Activated T-helper 1 cell treated with anti-CD3 and anti-CD28 coated beads, Interleukin-2, amount 50 U/mL, for 16 hours (primary cell): ENCODE measurements around the gene HOXA1.

ENCODE experiments used
- DNase-seq, 2 donors: peaks; one replicate each; pipeline ENCODE4 v3.0.0-alpha.2; 2020; ENCODE audit warnings: low read depth in 1 of 2, low spot score in 1 of 2

Gene HOXA1

DNA sequence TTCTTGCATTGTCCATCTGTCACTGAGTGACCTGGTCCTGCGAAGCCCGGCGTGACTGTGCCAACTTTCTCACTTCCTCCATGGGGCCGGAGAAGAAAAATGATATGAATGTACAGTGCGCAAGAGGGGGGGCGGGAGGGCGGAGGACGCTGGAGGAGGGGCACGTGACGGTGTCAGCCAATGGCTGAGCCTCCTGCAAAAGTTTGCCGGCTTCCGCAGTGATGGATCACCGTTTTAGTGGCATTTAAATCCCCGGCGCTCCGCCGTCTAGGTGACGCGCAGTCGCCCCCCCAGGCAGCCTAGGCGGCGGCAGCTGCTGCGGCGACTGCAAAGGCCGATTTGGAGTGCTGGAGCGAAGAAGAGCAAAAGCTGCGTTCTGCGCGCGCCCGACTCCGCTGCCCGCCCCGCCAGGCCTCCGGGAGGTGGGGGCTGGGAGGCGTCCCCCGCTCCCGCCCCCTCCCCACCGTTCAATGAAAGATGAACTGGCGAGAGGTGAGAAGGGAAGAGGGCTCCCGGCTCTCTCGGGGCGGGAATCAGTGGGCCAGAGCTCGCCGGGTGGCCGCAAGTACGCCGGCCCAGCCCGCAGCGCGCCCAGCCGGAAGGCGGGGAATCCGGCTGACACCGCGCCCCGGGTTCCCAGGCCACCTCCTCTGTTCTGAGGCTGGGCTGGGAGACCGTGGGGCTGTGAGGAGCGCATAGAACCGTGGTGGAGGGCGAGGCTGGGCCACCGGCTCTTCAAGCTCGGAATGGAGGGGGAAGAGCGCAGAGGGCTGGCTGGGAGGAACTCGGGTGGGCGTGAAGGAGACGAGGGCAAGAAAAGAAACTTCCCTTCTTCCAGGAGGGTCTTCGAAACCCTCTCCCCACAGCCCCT, at the start of gene HOXA1:
HOXA1 (minus strand) TSS at position 104 of the 871 bp plus-strand sequence; CDS start at position 16, 88 bp downstream.
- peak; percentile 24 to 38 for DNase-seq

DNA sequence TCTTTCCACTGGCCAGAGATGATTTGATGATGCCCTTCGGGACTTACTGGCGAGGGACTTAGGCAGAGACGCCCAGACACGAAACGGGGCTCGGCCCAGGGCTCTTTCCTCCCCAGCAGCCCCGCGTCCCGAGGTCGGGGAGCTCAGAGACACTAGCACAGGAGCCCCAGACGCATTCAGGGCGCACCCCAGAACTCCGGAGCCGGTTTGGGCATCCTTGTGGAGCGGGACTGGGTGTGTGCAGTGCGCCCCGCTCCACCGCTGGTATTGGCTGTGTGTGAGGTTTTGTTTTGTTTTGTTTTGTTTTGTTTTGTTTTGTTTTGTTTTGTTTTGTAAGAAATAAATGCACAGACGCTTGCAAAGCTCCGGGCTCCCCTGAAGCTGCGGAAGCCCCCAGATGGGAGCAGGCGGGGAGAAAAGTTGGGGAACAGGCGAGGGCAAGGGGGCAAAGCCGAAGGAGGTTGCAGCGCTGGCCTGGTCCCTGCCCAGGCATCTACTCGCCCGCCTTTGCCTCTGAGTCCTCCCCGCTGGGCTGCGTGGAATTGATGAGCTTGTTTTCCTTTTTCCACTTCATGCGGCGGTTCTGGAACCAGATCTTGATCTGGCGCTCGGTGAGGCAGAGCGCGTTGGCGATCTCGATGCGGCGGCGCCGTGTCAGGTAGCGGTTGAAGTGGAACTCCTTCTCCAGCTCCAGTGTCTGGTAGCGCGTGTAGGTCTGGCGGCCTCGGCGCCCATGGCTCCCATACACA, 49.5 kb upstream of the HOXA1 start:
- no peak for DNase-seq

DNA sequence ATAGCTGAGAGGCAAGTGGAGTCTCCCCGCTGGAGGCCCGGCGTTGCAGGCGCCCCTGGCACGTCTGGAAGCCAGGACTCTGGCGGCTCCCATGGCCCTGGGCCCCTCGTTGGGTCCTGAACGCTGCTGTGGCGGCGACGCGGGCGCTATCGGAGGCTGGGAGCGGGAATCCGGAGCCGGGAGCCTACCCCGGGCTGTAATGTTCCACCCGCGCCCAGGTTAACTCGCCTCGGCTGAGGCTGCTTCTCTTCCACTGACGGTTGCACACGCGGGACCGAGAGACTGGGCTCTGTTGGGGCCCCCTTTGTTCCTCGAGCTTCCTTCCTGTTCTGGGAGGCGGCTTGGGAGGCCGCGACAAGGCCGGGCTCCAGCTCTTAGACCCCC, 49.0 kb upstream of the HOXA1 start:
- DNase-seq, result no peak

DNA sequence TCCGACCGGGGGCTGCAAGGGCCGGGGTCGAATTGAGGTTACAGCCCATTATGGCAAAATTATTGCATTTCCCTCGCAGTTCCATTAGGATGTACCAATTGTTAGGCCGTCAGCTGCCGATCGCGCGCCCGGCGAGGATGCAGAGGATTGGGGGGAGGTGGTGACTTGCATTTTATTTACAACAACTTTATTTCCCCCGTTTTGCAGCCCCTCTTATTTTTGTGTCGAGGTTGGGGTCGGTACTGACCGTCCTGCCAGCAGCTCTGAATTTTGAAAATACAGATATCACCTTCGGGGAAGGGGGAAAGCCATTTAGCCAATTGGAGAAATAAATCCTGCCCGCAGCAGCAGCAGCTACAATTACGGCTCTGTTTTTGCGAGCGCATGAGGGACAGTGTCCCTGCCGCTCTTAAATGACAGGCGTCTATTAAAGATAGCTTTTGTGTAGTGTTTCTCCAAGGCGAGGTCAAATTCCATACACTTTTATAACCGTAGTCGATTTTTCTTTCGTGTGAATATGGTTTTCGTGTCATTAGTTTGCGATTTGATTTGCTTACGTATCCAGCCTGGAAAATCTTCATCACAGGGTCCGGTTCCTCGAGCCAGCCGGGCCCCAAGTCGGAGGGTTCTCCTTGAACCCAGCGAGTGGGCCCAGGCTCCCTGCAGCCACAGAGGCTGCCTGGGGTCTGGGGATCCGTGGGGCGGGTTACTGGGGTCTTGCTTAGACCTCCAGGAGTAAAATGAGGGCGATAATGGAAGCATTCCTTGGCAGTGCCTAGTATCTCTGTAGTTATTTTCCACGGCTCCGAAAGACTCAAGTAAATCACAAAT, 48.4 kb upstream of the HOXA1 start:
- DNase-seq, result no peak

DNA sequence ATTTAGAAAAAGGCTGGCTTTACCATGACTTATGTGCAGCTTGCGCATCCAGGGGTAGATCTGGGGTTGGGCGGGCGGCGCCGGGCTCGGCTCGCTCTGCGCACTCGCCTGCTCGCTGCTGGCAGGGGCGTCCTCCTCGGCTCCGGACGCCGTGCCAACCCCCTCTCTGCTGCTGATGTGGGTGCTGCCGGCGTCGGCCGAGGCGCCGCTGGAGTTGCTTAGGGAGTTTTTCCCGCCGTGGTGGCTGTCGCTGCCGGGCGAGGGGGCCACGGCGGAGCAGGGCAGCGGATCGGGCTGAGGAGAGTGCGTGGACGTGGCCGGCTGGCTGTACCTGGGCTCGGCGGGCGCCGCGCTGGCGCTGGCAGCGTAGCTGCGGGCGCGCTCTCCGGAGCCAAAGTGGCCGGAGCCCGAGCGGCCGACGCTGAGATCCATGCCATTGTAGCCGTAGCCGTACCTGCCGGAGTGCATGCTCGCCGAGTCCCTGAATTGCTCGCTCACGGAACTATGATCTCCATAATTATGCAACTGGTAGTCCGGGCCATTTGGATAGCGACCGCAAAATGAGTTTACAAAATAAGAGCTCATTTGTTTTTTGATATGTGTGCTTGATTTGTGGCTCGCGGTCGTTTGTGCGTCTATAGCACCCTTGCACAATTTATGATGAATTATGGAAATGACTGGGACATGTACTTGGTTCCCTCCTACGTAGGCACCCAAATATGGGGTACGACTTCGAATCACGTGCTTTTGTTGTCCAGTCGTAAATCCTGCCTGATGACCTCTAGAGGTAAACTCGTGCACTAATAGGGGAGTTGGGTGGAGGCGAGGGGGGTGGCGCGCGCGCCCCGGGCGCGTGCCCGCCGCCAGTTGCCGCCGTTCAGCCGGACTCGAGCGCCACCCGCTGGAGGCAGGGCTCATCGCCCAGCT, 47.5 kb upstream of the HOXA1 start, which contains the start of gene HOXA5:
HOXA5 (minus strand) TSS at position 659 of the 927 bp plus-strand sequence; CDS start at position 585, 74 bp downstream.
- DNase-seq, result no peak

DNA sequence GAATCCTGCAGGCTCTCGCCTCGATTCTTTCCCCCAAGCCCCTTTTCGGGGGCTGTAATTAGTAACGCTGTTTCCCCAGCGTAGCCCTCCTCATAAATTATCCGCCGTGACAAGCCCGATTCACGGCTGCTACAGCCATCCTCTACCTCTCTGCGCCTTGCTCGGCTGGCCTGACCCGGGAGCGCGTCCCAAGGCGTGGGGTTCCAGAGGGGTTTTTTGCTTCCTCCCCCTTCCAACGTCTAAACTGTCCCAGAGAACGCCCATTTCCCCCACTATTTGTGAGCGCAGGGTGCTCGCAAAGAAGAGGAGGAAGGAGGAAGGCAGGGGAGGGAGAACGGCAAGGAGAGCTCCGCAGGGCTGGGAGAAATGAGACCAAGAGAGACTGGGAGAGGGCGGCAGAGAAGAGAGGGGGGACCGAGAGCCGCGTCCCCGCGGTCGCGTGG, 46.8 kb upstream of the HOXA1 start:
- DNase-seq, result no peak

DNA sequence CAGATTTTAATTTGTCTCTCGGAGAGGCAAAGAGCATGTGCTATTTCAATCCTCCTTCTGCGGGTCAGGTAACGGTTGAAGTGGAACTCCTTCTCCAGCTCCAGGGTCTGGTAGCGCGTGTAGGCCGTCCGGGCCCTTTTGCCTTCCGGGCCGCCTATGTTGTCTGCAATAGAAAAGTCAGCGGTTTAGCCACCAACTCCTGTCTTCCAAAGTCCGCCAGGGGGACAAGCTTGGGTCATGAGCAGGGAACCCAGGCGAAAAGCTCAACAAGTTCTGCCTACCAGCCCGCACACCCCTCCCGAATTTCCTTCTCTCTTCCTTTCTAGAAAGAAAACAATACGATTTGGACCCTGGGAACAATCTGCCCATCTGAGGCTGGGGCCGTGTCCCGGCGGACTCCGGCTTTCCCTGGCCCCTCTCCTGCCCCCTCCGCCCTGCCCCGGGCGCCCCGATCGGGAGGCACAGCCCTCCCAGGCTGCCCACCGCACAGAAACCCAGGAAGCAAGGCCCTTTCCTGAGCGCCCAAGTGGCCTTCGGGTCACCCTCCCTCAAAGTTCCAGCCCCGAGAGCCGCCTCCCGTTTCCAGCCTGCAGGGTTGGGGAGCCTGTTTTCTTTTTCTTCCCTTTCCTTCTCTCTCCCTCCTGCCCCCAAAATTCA, 46.3 kb upstream of the HOXA1 start:
- no peak for DNase-seq

DNA sequence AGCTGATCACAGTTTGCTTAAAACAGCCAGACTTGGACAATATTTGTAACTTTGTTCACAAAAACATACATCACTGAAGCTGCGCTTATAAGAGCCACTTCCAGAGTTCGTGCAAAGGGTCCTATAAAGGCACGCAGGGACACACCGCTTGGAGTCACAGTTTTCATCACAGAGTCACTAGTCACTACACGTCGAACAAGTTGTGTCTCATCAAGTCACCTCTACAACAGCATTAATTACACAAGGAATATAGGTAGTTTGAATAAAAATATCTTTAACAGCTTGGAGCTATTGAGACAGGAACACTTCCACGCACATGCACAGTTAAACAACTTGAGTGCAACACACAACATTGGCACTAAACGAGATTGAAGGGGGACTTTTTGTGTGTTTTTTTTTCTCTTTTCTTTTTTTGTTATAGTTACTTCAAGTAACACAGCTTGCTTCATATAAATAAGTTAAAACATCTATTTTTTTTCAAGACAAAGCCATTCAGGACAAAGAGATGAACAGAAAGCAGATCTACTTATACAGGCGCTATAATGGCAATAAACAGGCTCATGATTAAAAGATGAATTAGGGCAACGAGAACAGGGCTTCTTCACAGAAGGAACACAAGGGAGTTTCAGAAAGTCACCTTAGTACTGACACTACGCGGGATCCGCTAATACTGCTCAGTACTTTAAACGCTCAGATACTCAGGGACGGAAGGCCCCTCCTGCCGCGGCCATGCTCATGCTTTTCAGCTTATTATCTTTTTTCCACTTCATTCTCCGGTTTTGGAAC, 45.5 kb upstream of the HOXA1 start:
- DNase-seq, result no peak

DNA sequence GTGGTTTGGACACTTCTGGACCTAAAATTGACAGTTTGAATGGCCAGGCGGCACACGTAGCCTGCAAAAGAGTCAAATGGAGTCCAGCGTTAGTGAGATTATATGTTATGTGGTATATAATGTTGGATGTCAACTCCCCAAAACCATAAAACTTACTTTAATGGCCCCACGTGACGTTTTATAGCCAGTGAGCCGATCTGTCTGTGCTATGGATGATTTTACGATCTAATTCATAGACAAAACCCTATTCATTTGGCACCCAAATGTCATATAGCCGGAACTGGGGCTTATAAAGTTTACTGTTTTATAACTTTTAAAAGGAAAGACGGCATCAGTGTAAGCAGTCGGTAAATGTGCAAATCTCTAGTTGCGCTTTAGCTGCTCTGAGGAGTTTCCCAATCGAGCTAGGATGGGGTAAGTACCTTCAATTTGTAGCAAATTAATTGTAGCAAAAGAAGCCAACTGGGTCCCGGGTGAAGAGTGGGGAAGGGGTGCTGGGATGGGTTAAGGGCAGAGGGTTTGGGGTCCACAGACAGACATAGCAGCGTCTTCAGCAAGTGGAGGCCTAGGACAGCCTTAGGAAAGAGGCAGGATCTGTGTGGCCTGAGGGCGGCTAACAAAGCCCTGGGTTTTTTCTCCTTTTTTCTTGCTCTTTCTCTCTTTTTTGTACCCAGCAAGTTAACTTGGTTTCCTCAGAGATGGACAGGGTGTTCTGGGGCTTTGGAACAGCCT, 44.5 kb upstream of the HOXA1 start:
- no peak for DNase-seq

DNA sequence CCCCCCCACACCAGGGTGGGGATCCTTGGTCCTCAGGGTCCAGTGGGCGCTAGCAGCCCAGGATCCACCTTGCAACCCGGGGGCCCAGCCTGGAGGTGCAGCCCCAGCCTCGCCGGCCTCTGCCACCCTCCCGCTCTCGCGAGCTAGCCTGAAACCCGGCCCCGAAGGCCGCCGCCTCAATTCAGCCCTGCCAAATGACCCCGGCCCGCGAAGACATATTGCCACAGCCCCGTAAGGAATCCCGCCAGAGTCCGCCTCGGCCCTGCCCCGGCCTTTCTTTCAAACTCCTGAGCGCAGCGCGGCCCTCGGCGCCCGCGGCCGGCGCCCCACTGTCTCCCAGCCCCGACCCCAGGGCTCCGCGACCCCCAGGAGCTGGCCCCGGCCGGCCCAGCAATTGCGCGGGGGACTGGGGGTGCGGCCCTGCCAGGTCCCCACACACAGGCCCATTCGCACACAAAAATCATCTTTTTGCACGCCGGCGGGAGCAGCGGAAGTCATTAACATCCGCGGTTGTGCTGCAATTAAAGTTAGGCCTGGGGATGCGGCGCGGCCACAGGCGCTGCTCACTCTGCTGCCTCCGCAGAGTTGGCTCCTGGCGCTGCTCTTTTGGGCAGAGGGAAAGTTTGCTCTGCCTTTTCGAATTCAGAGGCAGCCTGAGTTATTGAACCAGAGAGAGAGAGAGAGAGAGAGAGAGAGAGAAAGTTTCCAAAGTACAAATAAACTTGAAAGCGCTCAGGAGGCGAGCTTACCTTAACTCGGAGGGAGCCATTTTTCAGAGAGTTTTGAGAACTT, 43.7 kb upstream of the HOXA1 start:
- no peak for DNase-seq

DNA sequence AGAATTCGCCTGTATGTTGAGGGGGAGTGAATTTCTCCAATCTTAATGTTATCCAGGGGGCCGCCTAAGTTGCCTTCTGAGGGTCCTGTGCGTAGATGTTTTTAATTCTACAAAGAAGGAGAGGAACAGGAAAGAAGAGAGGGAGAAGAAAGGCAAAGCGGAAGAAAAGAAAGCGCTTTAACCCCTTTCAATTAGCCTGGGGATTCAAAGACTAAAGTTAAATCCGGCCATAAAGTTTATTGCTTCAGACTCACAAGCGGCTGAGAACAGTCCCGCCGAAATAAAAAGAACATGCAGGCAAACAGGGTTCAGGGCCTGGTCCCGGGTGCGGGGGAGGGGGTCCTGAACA, 43.2 kb upstream of the HOXA1 start:
- DNase-seq, result no peak

DNA sequence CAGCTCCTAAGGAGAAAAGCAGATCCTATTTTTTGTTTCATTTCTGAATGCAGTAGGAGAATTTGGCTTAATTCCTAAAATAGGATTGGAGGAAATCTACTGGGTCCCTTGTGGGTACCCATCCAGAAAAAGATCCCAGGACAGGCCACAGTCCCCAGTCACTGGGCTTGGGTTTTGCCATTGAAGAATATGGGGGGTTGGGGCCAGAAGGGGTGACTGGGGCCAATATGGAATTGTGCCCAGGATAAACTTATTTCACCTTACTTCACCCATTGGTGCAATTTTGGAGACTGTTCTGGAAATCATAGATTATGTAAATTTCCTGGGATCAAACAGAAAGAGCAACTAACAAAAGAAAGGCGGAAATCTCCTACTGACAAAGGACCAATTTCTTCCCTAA, 42.7 kb upstream of the HOXA1 start:
- no peak for DNase-seq

DNA sequence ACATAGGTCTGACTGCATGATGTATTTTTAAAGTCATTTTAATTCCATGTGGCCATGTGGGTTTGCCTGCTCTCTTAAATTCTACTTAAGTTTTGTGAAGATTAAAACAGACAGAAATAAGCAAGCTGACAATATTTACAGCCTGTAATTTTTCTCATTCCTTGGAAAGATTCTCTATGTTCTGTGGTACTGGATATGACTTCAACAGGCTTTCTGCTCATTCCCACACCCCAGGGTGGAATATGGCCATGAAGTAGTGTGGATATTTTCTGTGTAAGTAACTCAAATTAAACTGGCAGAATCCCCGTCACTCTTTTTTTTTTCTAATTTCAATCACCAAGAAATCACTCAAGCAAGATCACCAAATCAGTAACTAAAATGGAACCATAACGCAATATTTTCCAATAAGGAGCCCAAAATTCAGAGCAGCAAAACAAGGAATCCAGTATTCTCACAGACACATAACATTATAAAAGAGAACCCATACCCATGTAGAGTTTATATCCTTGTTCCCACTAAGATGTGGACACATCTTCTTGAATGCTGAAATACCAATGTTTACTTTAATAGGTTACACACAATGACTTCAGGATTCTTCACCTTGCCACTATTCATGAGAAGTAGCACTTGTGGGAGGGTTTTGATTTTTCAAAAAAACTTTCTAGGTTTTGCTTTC, 42.0 kb upstream of the HOXA1 start:
- DNase-seq, result no peak

DNA sequence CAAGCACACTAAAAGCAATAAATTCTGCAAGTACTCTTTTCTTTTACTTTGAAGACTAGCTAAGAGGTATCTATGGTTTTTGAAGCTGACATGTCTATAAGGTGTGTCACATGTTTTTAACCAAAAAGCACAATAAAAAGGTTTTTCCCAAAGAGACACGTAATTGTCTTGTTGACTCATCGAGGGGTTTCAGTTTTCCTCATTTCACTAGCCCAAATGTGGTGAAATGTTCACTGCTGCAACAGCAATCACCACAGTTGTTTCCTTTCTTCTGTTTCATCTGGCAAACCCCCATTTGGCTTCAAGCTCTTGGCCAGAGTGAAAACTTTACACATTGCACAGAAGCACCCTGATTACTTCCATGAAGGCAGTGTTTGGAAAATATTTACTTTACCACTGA, 38.6 kb upstream of the HOXA1 start:
- DNase-seq, result no peak

DNA sequence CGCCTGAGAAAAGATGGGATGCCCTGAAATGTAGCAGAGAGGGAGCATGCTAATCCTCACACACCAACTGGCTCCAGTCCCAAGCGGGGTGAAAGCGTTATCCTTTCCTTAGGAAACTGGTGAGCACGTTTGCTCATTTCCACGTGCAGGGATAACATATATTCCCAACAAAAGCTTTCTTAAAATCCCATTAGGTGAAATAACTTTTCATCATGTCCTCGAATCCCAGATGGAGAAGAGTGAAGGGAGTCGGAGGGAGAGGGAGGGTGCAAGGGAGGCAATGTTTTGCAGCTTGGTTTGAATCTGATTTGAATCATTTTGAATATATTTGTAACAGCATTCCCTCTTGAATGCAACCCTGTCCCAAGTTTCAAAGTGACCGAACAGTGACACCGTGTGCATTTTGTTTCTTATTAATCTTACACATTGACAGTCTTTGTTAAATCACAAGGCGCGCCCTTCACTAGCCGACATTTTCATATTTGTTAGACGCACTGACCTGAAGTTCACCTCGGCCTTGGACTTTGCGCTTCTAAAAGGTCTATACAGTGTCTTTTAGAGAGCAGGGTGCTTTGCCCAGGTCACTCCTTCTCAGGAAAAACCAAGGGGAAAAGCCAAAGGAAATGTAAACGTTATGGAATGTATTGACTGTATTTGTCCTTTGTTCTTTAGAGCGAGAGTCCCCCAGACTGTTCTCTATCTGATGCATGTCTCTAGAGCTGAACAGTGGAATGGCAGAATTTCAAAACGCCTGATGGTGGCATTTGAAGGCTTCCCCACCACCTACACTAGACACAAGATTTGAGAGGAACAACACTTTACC, 37.8 kb upstream of the HOXA1 start:
- DNase-seq, result no peak

DNA sequence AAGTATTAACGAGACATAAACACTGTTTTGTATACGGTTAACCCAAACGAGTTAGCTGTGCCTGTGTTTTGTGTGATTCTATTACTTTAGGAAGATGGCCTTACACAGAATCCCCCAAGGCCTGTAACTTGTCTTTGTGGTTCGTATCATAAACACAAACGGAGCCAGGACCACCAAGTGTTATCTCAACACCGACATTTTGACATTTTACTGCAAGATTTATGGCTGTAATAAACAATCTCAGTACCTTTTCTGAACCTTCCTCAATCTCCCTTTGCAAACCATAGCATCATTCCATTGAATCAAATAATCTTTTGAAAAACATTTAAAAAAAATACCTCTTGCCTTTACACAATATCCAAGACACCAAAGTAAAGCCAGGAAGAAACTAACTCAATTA, 37.2 kb upstream of the HOXA1 start:
- DNase-seq, result no peak
